ENCODE measurements around the gene TMCC1.
"Not testable (repeated sequence)": the region's sequence is repeated elsewhere in the genome, so short reads cannot be mapped to it uniquely, and the experiment has no call there.

The TMCC1 gene

GRCh38 chr3:129890125-129890524 lies 3.4 kb downstream of the TMCC1 start:
- H3K4me1 Mint-ChIP-seq, result peaks cover 56% of the 10 kb centered on the region
- no peak for TF ChIP-seq CTCF (IDR thresholded peaks at IDR 0.05; ENCODE audit: unreplicated experiment in 3 of 3)

DNA sequence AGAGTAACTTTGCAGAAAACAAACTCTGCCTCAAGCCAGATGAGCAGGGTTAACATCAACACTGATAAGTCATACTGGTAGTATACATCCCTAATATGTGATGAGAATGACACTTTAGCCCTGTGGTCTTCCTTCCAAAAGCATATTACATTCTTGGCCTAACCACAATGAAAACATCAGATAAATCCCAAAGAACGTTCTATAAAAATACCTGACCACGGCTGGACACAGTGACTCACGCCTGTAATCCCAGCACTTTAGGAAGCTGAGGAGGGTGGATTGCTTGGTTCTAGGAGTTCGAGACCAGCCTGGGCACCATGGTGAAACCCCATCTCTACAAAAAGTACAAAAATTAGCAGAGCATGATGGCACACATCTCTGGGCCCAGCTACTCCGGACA lies 4.7 kb downstream of the TMCC1 start:
- Mint-ChIP-seq H3K36me3 (ENCODE audit: low read depth) (peaks cover 8% of the 10 kb centered on the region), H3K4me3 (peak overlapping the region in 2 of 3 experiments; percentile 11 to 55), H3K27ac (peak overlapping the region in 2 of 3 experiments; percentile 6 to 34), H3K4me1 (peaks cover 50% of the 10 kb centered on the region), H3K27me3 (ENCODE audit: low read depth) (no peaks in the 10 kb centered on the region), H3K9me3 (no peaks in the 10 kb centered on the region)
- TF ChIP-seq CTCF (IDR thresholded peaks at IDR 0.05; ENCODE audit: unreplicated experiment in 3 of 3), result no peak

More at GRCh38 chr3:129890125-129890524, 3.4 kb downstream of the TMCC1 start:
- Mint-ChIP-seq H3K4me3 (peak overlapping the region; percentile 54 to 97 (median 60)), H3K9me3 (no peaks in the 10 kb centered on the region), H3K27me3 (ENCODE audit: low read depth) (no peaks in the 10 kb centered on the region), H3K36me3 (ENCODE audit: low read depth) (peaks cover 2% of the 10 kb centered on the region), H3K27ac (peak overlapping the region; percentile 58 to 79 (median 78))

- no peaks in the 10 kb centered on the region for H3K27me3 Mint-ChIP-seq (ENCODE audit: low read depth)
- no peak for TF ChIP-seq CTCF (IDR thresholded peaks at IDR 0.05; ENCODE audit: unreplicated experiment in 3 of 3)
- peaks cover 3% of the 10 kb centered on the region for H3K9me3 Mint-ChIP-seq
- H3K27ac Mint-ChIP-seq, result no peak overlapping the region
- H3K4me1 Mint-ChIP-seq, result peaks cover 5% of the 10 kb centered on the region
- peaks cover 52% of the 10 kb centered on the region for H3K36me3 Mint-ChIP-seq (ENCODE audit: low read depth)
- no peak overlapping the region for H3K4me3 Mint-ChIP-seq
Measured at GRCh38 chr3:129881261-129881660, 12.2 kb downstream of the TMCC1 start.

- no peak overlapping the region for H3K27ac Mint-ChIP-seq
- peaks cover 5% of the 10 kb centered on the region for H3K4me1 Mint-ChIP-seq
- no peak for TF ChIP-seq CTCF (IDR thresholded peaks at IDR 0.05; ENCODE audit: unreplicated experiment in 3 of 3)
- no peaks in the 10 kb centered on the region for H3K27me3 Mint-ChIP-seq (ENCODE audit: low read depth)
- H3K4me3 Mint-ChIP-seq, result no peak overlapping the region
- peaks cover 58% of the 10 kb centered on the region for H3K36me3 Mint-ChIP-seq (ENCODE audit: low read depth)
- peaks cover 3% of the 10 kb centered on the region for H3K9me3 Mint-ChIP-seq
Measured at GRCh38 chr3:129878355-129878754, 15.2 kb downstream of the TMCC1 start.

DNA sequence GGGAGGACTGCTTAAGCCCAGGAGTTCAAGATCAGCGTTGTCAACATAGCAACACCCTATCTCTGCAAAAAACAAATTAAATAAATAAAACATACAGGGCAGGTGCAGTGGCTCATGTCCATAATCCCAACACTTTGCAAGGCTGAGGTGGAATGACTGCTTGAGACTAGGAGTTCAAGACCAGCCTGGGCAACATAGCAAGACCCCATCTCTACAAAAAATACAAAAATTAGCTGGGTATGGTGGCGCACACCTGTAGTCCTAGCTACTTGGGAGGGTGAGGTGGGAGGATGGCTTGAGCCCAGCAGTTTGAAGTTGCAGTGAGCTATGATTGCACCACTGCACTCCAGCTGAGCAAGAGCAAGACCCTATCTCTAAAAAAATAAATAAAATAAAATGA lies 19.0 kb downstream of the TMCC1 start:
- not testable (repeated sequence) for H3K4me3 Mint-ChIP-seq; H3K4me1 Mint-ChIP-seq; H3K27ac Mint-ChIP-seq; H3K9me3 Mint-ChIP-seq; H3K27me3 Mint-ChIP-seq (ENCODE audit: low read depth)
- peaks cover 62% of the 10 kb centered on the region for H3K36me3 Mint-ChIP-seq (ENCODE audit: low read depth)

DNA sequence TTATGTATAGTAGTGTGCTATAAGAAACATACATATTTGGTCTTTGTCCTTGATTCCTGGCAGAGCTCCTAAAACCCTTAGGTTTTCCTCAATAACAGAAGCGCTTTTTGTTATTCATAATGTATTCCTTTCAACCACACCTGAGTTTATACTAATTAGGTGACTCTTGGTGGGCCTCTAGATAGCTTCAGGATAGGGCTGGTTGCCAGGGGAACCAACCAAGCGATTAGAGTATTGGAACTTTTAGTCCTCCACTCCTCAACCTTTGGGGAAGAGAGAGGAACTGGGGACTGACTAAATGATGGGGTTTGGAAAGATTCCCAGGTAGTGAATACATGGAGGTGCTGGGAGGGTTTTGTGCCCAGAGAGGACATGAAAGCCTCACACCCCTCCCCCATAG lies 24.6 kb downstream of the TMCC1 start:
- H3K27ac Mint-ChIP-seq, result no peak overlapping the region
- TF ChIP-seq CTCF (IDR thresholded peaks at IDR 0.05; ENCODE audit: unreplicated experiment in 3 of 3), result no peak
- no peaks in the 10 kb centered on the region for H3K9me3 Mint-ChIP-seq

More for the DNA sequence above, 24.6 kb downstream of the TMCC1 start:
- Mint-ChIP-seq H3K36me3 (ENCODE audit: low read depth) (peaks cover 48% of the 10 kb centered on the region), H3K4me3 (no peak overlapping the region), H3K27me3 (ENCODE audit: low read depth) (no peaks in the 10 kb centered on the region), H3K4me1 (no peaks in the 10 kb centered on the region)

Measured in nephron (organoid).